SIG-M5 treated with dmso at 0.1 percent for 504 hours (cell line): Measurements from ENCODE around the gene MICALL1.

ENCODE experiments used
- DNase-seq: peaks from one replicate; lab custom pipeline; 2025; ENCODE audit not compliant: unreplicated experiment; lab: John Stamatoyannopoulos, UW

MICALL1 gene, protein sequence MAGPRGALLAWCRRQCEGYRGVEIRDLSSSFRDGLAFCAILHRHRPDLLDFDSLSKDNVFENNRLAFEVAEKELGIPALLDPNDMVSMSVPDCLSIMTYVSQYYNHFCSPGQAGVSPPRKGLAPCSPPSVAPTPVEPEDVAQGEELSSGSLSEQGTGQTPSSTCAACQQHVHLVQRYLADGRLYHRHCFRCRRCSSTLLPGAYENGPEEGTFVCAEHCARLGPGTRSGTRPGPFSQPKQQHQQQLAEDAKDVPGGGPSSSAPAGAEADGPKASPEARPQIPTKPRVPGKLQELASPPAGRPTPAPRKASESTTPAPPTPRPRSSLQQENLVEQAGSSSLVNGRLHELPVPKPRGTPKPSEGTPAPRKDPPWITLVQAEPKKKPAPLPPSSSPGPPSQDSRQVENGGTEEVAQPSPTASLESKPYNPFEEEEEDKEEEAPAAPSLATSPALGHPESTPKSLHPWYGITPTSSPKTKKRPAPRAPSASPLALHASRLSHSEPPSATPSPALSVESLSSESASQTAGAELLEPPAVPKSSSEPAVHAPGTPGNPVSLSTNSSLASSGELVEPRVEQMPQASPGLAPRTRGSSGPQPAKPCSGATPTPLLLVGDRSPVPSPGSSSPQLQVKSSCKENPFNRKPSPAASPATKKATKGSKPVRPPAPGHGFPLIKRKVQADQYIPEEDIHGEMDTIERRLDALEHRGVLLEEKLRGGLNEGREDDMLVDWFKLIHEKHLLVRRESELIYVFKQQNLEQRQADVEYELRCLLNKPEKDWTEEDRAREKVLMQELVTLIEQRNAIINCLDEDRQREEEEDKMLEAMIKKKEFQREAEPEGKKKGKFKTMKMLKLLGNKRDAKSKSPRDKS

DNA sequence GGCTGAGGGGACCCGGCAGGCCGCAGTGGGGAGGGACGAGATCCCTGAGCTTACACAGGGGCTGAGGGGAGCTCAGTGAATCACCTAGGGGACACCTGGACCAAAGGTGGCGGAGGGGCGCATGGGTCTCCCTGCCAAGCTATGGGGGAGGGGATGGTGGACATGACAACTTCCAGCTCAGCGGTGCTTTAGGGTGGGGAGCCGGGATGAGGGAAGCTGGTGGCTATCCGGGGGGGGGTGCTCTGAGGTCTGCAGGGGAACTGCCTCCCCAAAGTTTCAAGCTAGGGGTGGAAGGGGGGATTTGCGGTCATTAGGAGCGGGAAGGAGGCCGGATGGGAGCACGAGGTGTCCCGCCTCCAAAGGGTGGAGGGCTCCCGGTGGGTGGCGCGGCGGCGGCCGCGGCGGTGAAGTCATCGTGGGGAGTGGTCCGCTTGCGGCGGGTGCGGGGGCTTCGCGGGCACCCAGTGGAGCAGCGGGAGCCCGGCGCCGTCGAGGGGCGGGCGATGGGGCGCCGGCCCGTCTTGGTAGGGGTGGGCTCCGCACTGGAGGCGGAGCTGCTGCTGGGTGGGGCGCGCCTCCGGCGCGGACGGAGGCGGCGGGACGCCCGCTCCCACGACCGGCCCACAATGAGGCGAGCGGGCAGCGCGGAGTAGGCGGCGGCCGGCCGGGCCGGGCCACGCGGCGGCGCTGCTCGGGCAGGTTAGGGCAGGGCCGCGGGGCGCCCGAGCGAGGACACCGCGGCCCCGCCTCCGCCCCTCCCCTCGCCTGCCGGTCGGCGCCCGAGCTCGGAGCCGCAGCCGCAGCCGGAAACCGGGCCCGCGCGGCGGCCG, at the start of gene MICALL1:
Gene MICALL1, plus strand, starts transcription at position 764 of the 830 bp plus-strand sequence. CDS start 126 bp downstream, outside the sequence.
- peak; percentile 45 for DNase-seq

DNA sequence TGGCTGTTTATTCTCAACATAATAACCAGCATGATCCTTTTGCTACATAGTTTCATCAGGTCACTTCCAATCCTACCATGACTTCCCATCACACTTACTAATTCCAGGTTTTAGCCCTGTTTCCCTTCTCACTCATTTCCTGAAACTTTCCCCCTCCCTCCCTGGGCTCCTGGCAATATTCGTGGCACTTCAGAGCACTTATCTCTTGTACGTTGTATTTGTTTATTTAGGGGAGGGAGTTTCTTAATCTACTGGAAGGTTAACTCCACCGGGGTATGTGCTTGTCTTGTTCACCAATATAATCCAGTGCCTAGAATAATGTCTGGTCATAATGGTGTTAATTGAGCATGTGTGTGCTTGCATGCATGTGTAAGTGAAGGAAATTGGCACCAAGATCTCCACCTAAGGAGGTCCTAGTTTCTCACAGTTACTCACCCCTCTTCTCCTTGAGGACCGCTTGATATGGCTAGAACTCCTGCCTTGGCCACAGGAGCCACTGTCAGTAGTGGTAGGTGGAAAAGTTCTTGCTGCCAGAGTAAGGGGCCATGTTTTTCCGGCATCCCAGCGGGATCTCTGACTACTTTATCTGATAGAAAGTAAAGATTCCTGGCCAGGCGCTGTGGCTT, 45.2 kb upstream of the MICALL1 start:
- no peak for DNase-seq

DNA sequence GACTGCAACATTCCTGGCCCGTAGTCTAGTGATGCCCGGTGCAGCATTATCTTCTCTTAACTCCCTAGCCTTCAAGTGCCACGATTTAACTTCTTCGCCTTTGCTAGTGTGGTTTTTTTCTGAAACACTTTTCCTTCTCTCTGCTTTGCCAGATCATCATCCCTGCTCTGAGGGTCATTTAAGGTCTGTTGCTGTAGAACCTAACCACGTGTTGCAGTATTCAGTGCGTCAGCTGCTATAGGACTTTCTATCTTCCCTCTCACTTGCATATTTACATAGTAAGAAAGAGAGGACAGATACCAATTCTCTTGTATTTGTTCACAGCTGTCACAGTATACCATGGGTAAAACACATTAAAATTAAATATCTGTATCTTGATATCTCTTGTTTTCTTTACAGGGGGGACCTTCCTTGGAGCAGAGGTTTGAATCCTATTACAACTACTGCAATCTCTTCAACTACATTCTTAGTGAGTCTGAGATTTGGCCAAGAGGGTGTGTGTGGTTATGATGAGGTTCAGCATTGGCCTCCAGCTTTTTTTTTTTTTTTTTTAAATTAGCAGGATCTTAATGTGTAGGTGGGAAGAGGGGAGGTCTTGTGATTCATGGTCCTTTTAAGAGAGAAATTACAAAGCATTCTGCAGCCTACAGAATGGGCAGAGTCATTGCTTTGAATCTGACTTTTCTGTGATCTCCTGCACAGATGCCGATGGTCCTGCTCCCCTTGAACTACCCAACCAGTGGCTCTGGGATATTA, 43.3 kb upstream of the MICALL1 start:
- no peak for DNase-seq

DNA sequence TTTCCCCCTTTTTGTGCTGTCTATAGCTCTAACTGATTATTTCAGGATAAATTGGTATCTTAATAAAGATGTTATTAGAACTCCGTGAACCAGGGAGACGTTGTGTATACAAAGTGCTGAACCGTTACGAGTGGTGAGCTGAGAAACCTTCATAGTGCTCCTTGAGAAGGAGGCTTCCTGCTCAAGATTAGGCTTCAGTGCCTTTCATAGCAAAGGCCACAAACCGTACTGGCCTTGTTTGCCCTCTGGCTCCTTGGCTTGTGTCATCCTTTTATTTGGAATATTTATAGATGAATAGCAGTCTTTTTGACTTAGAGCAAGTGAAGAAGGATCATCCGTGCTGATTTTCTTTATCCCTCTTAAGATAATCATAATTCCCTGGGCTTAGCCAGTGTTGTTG, 40.6 kb upstream of the MICALL1 start:
- DNase-seq: no peak

DNA sequence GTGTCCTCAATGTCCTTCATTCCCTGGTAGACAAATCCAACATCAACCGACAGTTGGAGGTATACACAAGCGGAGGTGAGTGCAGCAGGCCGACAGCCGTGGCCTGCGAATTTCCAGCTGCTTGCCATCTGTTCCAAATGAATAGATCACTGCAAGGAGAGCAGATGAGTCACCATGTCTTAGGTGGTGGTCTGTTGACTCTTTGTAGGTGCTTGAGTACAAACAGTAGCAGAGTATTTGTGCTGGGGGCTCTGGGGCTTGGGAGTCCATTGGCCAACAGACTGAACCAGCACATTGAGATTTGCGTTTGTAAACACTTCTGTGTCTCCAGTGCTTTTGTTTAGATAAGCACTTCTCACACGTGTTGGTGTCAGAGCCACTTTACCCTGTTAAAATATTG, 35.8 kb upstream of the MICALL1 start:
- no peak for DNase-seq

DNA sequence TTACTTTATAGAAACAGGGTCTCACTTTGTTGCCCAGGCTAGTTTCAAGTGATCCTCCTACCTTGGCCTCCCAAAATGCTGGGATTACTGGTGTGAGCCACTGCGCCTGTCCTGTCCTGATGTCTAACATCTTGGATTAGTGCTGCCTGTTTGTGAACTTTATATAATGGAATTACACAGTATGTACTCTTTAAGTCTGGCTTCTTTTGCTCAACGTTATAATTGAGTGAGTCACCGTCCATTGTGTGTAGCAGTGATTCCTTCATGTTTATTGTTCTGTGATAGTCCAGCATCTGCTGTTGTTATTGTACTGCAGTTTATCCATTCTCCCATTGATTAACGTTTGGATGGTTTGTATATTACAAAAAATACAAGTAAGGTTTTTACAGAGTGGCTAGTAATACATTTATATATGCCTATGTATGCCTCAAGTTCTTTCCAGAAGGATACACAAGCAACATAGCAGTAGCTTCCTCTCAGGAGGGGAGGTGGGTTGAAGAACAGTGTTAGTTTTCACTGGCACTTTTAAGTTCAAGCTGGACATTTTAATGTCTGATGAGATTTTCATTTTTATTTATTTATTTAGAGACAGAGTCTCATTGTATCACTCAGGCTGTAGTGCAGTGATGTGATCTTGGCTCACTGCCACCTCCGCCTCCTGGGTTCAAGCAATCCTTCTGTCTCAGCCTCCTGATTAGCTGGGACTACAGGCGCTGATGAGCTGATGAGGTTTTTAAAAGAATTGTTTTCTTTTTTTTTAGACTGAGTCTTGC, 25.2 kb upstream of the MICALL1 start:
- no peak for DNase-seq

DNA sequence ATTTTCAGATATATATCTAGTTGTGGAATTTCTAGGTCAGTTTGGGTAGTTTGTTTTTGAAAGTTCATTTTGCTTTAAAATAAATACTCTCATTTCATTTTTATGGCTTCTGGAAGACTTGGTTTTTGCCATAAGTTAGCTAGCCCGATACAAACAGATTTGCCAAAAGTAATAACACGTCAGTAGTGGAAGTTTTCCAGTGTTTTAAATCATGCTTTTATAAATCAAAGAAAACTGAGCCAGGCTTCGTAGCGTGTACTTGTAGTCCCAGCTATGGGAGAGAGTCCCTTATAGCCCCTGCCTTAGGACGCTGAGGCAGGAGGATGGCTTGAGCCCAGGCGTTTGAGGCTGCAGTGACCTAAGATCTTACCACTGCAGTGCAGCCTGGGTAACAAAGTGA, 21.7 kb upstream of the MICALL1 start:
- no peak for DNase-seq

DNA sequence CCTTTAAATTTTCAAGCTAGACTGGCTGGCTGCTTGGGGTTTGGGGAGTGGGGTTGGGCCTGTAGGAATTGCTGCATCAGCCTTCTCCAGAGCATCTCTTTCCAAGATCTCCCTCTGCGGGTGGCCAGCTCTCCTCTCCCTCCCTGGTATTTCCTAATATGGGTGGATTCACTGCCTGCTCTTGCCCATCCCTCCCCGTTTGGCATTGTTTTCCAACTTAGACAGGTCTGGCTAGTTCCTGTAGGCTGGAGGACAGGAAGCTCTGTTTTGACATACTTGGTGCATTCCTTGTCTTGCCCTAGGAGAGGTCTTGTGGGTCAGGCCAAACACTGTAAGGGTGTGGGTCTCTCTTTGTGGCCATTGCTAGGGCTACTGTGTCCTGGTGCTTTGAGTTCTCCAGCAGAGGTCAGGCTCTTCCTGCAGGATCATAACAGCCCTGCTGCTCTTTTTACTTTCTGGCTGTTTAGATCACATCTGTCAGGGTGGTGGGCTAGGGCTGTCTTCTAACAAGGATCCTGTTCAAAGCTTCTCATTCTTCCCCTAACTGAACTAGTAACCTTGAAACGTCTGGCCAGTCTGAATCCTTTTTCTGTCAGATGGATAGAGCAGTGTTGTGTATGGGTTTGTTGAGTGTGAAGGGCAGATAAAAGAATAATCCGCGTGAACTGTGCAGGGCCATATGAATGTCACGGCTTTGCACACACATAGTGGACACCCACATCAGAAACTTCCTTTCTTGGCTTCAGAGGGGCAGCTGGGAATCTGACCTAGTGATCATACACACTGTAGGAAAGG, 18.3 kb upstream of the MICALL1 start:
- DNase-seq: peak; percentile 26

DNA sequence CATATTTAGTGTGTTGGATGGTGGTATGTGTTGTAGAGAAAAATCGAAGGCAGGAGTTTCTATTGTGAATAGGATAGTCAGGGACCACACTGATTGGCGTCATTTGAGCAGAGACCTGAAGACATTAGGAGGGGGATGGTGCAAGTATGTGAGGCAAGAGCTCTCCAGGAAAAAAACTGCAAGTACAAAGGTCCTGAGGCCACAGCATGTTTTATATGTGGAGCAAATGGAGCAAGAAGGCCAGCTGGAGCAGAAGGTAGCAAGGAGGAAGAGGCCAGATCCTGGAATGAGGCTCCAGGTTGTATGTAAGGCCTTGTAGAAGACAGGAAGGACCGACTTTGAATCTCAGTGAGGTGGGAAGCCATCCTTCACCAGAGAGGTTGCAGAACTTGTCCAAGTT, 14.2 kb upstream of the MICALL1 start:
- DNase-seq: no peak

DNA sequence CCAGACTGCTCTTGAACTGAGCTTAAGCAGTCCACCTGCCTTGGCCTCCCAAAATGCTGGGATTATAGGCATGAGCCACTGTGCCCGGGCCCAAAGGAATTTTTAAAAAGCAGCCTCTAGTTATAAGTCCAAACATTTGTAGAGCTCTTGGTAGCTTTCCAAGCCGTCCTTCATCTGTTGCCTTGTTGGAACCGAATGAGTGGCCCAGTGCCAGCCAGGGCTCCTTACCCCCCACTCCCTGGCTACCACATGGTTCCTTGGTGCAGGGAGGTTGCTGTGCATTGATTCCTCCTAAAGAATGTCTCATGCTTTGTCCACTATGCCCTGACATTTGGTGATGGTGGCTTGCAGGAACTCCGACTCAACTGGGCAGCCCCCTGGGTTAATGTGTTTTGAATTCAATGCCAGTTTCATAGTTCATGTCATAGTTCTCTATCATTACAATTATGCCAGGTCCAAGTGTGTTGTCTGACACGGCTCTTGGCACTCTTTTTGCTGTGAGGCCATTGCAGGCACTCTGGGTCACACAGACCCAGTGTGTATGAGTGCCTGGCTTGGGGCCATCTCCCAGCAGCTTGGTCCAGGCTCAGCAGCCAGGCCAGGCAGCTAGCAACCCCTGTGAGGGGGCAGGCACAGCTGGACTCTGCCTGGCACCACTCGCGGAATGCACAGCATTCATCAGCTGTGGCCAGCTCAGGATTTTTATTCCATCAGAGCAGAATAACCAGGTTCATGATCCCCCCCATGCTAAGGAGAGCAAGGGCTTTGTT, 13.3 kb upstream of the MICALL1 start:
- DNase-seq: no peak

DNA sequence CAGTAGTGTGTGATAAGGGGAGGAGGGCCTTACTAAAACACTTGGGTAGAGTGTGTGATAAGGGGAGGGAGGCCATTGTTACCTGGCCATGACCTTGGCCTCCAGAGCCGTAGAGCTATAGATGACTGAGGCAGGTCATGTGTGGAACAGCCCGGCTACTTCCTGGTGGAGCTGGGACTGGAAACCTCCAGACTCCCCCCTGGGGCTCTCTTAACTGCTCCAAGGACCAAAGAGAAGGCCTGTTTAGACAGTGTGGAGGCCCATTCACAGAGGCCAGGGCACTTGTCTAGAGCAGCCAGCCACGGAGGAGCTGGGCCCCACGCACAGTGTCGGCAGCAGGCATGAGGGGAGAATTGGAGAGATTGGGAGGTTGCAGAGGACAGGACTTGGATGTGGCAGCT, 12.5 kb upstream of the MICALL1 start:
- DNase-seq: no peak

DNA sequence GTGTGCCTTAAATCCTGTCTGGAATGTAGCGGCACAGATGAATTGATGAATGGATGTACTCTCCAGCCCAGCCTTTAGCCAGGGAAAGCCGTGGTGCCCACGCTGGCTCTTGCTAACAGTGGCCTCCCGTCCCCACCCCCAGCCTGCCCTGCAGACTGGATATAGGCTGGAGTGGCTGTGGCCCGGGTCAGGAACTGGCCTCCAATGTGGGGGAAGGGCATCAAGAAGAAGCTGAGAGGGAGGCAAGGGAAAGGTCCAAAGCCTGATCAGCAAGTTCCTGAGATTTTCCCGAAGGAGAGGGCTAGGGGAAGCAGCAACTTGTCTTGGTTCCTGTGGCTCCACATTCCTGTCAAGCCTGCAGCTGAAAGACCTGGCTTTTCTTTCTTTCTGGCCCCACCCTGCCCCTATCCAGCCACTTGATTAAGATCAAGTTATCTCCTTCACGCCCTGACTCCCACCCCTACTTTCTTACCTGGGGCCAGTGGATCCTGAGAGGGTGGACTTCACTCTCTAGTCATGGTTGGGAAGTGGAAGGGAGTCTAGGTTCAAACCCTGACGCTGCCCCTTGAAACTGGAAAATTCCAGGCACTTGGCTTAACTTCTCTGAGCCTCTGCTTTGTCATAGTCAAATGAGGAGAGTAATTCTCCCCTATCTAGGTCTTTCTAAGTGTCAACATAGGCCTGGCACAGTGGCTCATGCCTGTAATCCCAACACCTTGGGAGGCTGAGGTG, 11.0 kb upstream of the MICALL1 start:
- DNase-seq: no peak

DNA sequence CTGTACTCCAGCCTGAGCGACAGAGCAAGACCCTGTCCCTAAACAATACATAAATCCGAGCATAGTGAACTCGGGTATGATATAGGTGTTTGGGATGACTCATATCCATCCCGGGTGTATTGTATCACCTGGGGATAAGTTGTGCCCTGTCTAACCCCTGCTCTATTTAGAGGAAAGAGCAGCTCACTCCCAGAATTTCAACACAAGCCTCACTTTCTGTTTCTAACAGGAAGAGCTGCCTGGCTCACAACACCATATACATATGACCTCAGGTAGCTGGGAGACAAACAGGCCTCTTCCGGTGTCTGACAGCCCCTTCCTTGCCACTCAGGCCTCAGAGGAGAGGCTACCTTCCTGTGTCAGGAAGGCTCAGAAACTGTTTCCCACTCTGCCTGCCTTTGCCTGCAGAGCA, 9.9 kb upstream of the MICALL1 start:
- peak; percentile 32 for DNase-seq

DNA sequence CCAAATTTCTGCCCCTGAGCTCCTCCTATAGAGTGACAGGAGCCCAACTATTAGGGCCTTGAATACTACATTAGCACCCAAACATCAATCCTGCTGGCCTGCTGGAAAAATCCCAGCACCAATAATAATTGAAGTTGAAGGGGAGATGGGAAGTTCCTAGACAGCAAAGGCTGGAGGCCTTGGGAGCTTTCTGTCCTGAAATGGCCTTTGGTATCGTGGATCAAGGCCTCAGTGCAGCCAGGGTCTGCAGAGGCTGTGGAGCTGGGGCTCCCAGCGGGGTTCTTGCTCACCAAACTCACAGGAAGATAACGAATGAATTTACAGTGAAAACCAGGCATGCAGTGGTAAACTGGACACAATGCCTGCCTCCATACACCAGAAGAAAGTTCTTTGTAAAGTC, 9.2 kb upstream of the MICALL1 start:
- no peak for DNase-seq

DNA sequence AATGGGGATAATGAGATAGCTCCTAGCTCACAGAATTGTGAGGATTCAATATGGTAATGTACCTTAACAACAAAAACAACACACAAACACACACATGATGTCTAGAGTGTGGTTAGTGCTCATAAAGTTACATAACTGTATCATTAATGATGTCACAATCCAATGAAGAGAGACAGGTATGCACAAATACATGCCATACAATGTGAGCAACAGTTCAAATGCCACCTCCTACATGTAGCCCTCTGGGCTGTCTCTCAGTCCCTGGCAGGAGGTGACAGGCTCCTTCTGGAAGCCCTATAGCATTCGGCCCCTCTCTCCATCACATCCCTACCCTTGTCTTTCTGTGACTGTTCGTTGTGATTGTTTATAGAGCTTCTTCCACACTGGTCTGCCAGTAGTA, 8.3 kb upstream of the MICALL1 start:
- no peak for DNase-seq

DNA sequence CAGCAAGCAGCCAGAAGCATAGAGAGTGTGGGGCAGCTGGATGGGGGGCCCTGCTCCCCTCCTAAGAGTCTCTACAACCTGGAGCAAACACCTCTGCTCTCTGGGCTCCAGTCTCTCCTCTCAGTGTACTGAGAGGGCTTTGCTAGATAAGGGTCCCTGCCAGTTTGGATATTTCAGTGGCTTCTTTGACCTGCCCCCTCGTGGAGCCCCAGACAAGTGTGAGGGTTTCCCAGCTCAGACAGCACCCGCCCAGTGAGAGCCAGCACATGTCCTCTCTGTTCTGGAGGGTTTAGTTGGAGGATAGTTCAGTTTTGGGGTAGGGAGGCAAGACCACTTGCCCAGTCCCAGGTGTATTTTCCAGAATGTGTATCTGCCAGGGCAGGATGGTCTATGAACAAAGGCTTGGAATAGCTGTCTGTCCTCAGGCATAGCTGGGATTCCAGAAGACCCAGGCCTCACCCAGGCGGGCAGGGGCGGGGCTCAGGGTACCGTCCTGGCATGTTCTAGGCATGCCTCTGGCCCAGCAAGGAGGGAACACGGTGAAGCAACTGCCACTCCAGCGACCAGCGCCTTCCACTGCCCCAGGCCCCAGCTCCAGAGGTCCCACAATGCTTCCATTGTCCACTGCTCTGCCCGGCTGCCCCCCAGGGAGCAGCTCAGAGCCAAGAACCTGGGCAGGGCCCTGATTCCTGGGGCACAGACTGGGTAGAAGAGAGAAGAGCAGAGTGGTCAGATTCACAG, 7.5 kb upstream of the MICALL1 start:
- no peak for DNase-seq
